ENCODE data around the gene ZNF14.
"Not testable (repeated sequence)": the region's sequence is repeated elsewhere in the genome, so short reads cannot be mapped to it uniquely, and the experiment has no call there.

The ZNF14 gene

DNA sequence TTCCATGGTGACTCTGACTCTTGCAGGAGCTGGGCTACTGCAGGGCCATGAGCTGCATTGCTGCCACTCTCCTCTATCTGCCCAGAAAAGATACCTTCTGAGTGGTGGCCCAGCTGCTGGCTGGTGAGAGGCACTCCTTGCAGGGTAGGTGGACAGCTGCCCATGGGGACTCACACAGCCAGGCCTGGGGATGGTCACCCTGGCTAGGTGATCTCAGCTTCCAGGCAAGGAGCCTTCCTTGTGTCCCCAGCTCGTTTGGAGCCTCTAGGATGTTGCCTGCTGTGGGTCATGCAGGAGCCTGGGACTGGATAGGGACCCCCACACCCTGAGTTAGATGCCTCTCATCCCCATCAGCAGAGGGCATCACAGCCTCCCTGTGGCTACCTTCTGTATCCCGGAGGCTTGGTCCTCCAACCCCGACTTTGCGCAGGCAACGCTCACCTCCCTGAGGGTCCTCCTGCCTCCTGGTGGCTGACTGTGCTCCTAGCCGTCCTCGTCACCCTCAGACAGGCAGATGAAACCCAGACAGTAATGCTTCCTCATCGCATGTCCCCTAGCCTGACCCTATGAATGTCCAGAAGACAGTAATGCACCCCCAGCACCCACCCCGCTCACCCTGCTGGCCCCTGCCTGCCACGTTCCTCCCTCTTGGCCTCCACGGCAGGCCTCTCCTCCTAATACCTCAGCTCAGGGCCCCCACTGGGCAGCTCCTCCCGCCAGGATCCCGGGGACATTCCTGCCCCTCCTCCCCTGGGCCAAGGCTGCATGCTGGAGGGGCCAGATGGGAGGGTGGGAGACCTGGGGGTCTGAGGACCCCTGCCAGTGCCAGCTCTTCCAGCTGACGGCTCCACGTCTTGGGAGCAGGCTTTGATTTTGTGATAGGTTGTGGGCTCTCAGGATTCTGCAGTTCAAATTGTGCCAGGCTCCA lies 13.6 kb upstream of the ZNF14 start:
- DNase-seq = no peak

GRCh38 chr19:19745496-19746285 lies 12.8 kb upstream of the ZNF14 start:
- DNase-seq = no peak

GRCh38 chr19:19744641-19745040 lies 11.7 kb upstream of the ZNF14 start:
- DNase-seq = no peak

- DNase-seq = not testable (repeated sequence)
Measured at GRCh38 chr19:19743921-19744320, 11.0 kb upstream of the ZNF14 start.

DNA sequence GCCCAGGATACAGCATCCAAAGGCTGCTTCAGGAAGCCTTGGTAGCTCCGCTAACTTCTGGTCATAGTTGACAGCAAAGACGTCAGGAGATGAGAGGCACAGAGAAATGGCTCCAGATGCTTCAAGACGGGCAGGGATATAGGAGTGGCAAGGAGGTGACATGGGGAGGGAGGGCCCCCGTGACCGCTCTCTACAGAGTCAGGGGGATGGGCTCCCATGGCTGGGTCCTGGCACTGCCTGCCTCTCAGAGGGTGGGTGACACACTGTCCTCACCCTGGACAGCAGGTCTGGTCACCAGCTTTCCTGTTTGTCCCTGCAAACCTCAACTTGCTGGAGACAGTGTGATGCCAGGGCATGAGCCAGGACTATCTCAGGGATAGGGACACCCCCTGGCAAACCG lies 10.3 kb upstream of the ZNF14 start:
- DNase-seq = no peak

DNA sequence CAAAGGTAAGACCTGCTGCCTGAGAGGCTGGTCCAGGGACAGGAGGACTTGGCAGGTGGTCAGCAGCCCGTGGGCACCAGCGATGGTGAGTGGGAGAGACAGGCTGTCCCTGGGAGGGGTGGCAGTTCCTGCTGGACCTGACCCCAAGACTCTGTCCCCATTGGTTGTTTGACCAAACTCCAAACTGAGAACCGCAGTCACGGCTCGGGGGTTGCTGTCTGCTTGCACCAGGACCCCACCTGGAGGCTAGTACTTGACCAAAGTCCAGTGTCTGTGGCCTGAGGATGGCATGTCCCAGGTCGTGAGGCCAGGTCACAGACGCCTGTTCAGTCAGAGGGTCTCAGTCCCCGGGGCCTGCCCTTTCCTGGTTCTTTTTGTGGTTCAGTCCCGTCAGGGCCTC lies 9.9 kb upstream of the ZNF14 start:
- DNase-seq = no peak

DNA sequence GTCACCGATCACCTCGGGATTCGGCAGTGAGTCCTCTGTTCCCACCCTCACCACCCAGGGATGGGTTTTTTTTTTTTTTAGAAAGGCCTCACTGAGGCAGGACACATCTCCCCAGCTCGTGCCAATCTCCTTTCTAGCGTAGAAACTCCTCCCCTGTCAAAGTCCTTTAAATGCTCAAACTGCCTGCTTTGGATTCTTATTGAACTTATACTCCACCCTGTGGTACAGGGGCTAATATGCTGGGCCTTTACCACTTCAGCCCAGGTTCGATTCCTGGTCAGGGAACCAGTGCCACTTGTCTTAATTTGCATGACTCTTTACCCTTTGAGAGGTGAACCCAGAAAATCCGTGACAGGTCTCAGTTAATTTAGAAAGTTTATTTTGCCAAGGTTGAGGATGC lies 8.3 kb upstream of the ZNF14 start:
- DNase-seq = no peak

DNA sequence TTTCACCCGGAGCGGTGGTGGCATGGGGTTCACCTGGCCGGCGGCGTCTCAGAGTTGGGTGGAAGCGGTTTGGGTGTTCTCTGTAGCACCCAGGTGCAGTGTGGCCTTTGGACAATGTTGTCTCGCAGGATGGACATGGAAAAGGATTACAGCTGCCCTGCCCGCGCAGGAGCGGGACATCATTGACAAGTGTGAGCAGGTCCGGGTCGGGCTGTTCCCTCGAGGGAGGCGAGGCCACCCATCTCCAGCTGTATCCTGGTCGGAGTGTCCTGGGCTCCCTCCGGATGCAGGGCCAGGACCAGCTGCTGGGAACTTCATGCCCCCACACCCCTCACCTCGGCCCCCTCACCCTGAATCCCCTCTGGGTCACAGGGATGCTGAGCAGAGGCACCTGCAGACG lies 7.8 kb upstream of the ZNF14 start:
- no peak for DNase-seq

- no peak for DNase-seq
Measured at GRCh38 chr19:19738564-19738963, 5.7 kb upstream of the ZNF14 start.

- no peak for DNase-seq
Measured at GRCh38 chr19:19737559-19738332, 4.8 kb upstream of the ZNF14 start.

DNA sequence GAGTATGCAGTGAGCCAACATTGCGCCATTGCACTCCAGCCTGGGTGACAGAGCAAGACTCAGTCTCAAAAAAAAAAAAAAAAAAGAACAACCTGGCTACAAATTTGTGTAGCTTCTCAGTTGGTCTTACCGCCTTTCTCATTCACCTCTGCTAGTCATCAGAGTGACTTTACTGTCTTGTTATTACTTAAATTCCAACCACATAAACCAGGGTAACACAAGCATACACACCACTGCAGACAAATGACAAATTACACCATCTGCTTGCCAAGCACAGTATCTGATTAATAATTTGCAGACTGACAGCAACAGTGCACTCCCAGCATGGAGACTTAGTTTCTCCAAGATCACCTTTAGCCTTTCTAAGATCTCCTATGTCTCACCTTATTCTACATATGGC lies 11.0 kb downstream of the ZNF14 start:
- no peak for DNase-seq

DNA sequence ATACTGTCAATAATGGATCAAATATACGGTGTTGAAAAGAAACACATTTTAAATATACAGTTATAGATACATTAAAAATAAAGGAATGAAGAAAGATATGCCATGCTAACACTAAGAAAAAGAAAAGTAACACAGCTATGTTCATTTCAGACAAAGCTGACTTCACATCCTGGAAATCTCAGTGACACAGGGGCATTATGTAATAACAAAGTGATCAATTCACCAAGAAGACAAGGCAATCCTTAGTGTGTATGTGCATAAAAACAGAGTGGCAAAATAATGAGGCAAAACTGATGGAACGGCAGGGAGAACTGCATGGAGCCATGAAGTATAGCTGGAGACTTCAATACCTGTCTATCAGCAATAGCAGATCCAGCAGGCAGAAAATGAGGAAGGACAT lies 13.1 kb downstream of the ZNF14 start:
- no peak for DNase-seq

DNA sequence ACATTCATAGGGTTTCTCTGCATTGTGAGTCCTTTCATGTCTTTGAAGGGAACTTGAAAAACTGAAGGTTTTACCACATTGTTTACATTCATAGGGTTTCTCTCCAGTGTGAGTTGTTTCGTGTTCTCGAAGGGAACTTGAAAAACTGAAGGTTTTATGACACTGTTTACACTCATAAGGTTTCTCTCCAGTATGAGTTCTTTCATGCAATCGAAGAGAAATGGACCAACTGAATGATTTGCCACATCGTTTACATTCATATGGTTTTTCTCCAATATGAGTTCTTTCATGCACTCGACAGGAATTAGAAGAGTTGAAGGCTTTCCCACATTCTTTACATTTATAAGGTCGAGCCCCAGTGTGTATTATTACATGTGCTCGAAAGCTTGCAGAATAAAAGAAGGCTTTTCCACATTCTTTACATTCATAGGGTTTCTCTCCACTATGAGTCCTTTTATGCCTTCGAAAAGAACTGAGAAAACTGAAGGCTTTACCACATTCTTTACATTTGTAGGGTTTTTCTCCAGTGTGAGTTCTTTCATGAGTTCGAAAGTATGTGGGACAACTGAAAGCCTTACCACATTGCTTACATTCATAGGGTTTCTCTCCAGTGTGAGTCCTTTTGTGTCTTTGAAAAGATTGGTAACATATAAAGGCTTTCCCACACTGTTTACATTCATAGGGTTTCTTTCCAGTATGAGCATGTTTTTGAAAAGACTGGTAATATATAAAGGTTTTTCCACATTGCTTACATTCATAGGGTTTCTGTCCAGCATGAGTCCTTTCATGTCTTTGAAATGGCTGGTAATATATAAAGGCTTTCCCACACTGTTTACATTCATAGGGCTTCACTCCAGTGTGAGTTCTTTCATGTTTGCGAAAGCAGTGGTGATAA lies 20.7 kb downstream of the ZNF14 start:
- no peak for DNase-seq

DNA sequence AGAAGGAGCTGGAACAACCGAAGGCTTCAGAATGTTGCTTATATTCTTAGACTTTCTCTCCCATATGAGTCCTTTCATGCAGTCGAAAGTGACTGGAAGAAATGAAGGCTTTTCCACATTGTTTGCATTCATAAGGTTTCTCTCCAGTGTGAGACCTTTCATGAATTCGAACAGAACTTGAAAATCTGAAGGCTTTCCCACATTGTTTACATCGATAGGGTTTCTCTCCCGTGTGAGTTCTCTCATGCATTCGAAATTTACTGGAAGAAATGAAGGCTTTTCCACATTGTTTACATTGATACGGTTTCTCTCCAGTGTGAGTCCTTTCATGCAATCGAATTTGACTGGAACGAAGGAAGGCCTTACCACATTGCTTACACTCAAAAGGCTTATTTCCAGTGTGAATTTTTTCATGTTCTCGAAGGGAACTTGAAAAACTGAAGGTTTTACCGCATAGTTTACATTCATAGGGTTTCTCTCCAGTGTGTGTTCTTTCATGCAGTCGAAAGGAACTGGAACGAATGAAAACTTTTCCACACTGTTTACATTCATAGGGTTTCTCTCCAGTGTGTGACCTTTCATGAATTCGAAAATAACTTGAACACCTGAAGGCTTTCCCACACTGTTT lies 21.5 kb downstream of the ZNF14 start:
- DNase-seq = no peak

GRCh38 chr19:19710506-19710905 lies 22.4 kb downstream of the ZNF14 start:
- no peak for DNase-seq

- DNase-seq = no peak
Measured at GRCh38 chr19:19704836-19705235, 28.1 kb downstream of the ZNF14 start.

GRCh38 chr19:19700493-19700892 lies 32.4 kb downstream of the ZNF14 start:
- not testable (repeated sequence) for DNase-seq

DNA sequence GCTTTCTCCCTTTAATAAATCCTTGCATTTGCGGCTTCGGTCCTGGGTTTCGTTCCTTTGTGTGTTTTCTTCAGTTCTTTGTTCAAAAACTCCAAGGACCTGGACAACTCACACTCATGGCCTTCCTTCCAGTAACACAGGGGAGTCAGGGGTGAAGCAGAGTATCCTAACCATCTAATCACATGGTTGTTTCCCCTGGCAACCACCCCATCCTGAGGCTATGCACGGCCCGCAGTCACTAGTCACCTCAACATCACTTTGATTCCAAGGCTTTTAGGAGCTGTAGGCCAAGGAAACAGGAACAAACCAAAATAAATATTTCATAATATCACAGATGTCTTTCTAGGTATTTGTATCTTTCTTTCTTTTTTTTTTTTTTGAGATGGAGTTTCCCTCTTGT lies 35.3 kb downstream of the ZNF14 start:
- DNase-seq = no peak

- DNase-seq = no peak
Measured at GRCh38 chr19:19696386-19696785, 36.5 kb downstream of the ZNF14 start.

GRCh38 chr19:19691683-19692082 lies 41.2 kb downstream of the ZNF14 start:
- no peak for DNase-seq

DNA sequence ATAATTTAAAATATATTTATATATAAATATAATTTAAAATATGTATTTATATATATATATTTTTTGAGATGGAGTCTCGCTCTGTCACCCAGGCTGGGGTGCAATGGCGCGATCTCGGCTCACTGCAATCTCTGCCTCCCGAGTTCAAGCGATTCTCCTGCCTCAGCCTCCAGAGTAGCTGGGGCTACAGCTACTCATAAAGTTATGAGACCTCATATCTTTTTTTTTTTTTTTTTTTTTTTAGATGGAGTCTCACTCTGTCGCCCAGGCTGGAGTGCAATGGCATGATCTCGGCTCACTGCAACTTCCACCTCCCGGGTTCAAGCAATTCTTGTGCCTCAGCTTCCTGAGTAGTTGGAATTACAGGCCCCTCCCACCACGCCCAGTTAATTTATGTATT lies 43.9 kb downstream of the ZNF14 start:
- not testable (repeated sequence) for DNase-seq

GRCh38 chr19:19687090-19687489 lies 45.8 kb downstream of the ZNF14 start:
- no peak for DNase-seq
